Sciatic nerve (tissue), 2 donors: Measurements from ENCODE around the gene PTPRB. TPM values are rescaled to one million over a fixed set of nuclear protein-coding genes. Genes with fewer than 3 reads are reported as not detected.

Experiments used
- ATAC-seq: fragments of 200-7000 bp; cut with Tn5 transposase; one replicate; pipeline ENCODE4 v1.9.1; 2020; ENCODE audit warnings: mild to moderate bottlenecking, moderate library complexity
- DNase-seq: peaks from one replicate; pipeline ENCODE4 v3.0.0-alpha.2; 2020; ENCODE audit warnings: low spot score
- intact Hi-C: fragments of 100-400 bp; cut with DNase I; formaldehyde crosslinking; loops from one replicate; pipeline ENCODE4 v1.14.2; 2022
- total RNA-seq: library from RNA; stranded (reverse); fragmentation: NEBNext Ultra II Directional; extraction: Animal tissue kit (Norgen Biotek cat#: 25700); gene quantifications from one replicate; pipeline ENCODE4 v1.2.1, GENCODE V29; 2021
- donor health status: DM: no; HTN: no; CAD: no.
- donor health status: DM: no; HTN: no; CAD: no.

Gene PTPRB
- total RNA-seq, 1 donor from 2014 or later, result 40.5 TPM

GRCh38 chr12:70607107-70607506 lies 30.1 kb downstream of the PTPRB start:
- intact Hi-C loops, result no loop called here
- ATAC-seq, result no peak
- DNase-seq, result no peak

- no peak for DNase-seq
- intact Hi-C loops, result no loop called here
- no peak for ATAC-seq
Observed at GRCh38 chr12:70605976-70606375, 31.3 kb downstream of the PTPRB start.

GRCh38 chr12:70604662-70605061 lies 32.6 kb downstream of the PTPRB start:
- intact Hi-C loops, result no loop called here
- DNase-seq (no peak), ATAC-seq (no peak)

GRCh38 chr12:70603044-70603443 lies 34.2 kb downstream of the PTPRB start:
- ATAC-seq (no peak), DNase-seq (no peak)
- intact Hi-C loops, result no loop called here

- intact Hi-C loops, result loop anchor here (10.0 kb wide), 1 partner anchor 126 kb away; no protein-coding TSS in a partner anchor
- ATAC-seq (no peak), DNase-seq (no peak)
Observed at GRCh38 chr12:70598467-70599193, 38.6 kb downstream of the PTPRB start.

GRCh38 chr12:70592664-70593063 lies 44.6 kb downstream of the PTPRB start:
- ATAC-seq, result no peak
- intact Hi-C loops, result loop anchor here (10.0 kb wide), 1 partner anchor 132 kb away; no protein-coding TSS in a partner anchor

GRCh38 chr12:70590549-70591226 lies 46.5 kb downstream of the PTPRB start:
- DNase-seq, result no peak
- ATAC-seq, result no peak
- intact Hi-C loops, result loop anchor here (1.0 to 10.0 kb wide), 2 partner anchors 43 to 134 kb away; no protein-coding TSS in a partner anchor

More at GRCh38 chr12:70592664-70593063, 44.6 kb downstream of the PTPRB start:
- no peak for DNase-seq

- DNase-seq, result peak; percentile 84
- ATAC-seq, result peak; percentile 82
- intact Hi-C loops, result loop anchor here (10.0 kb wide), 1 partner anchor 135 kb away; no protein-coding TSS in a partner anchor
Observed at GRCh38 chr12:70590051-70590450, 47.2 kb downstream of the PTPRB start.

- no peak for ATAC-seq
- intact Hi-C loops, result no loop called here
Observed at GRCh38 chr12:70584332-70584731, 52.9 kb downstream of the PTPRB start.

GRCh38 chr12:70583251-70583650 lies 54.0 kb downstream of the PTPRB start:
- no peak for DNase-seq
- intact Hi-C loops, result no loop called here
- no peak for ATAC-seq

More at GRCh38 chr12:70584332-70584731, 52.9 kb downstream of the PTPRB start:
- DNase-seq, result no peak

- intact Hi-C loops, result no loop called here
- DNase-seq, result no peak
- ATAC-seq, result no peak
Observed at GRCh38 chr12:70581208-70581607, 56.0 kb downstream of the PTPRB start.

- DNase-seq (no peak), ATAC-seq (no peak)
- intact Hi-C loops, result loop anchor here (2.0 kb wide), 1 partner anchor 676 kb away; no protein-coding TSS in a partner anchor
Observed at GRCh38 chr12:70577283-70577634, 60.0 kb downstream of the PTPRB start.

- intact Hi-C loops, result loop anchor here (2.0 kb wide), 1 partner anchor 676 kb away; no protein-coding TSS in a partner anchor
- peak; percentile 92 for ATAC-seq
- no peak for DNase-seq
Observed at GRCh38 chr12:70576341-70577282, 60.6 kb downstream of the PTPRB start.

- ATAC-seq, result peak; percentile 60
- DNase-seq, result no peak
- intact Hi-C loops, result no loop called here
Observed at GRCh38 chr12:70571705-70572268, 65.4 kb downstream of the PTPRB start.

GRCh38 chr12:70571029-70571428 lies 66.2 kb downstream of the PTPRB start:
- intact Hi-C loops, result no loop called here
- DNase-seq (no peak), ATAC-seq (no peak)

- intact Hi-C loops, result no loop called here
- no peak for ATAC-seq
- DNase-seq, result no peak
Observed at GRCh38 chr12:70561550-70561949, 75.7 kb downstream of the PTPRB start.

- DNase-seq (no peak), ATAC-seq (no peak)
- intact Hi-C loops, result no loop called here
Observed at GRCh38 chr12:70560671-70561070, 76.6 kb downstream of the PTPRB start.

- intact Hi-C loops, result no loop called here
- no peak for ATAC-seq
- DNase-seq, result no peak
Observed at GRCh38 chr12:70559390-70559789, 77.8 kb downstream of the PTPRB start.
